Parathyroid adenoma (tissue), 2 donors: ENCODE data around the gene HPDL.

Experiments
- H2AFZ ChIP-seq: fragments of 300-600 bp; sonication (generic); one replicate; pipeline ENCODE4 v1.7.0; 2017; ENCODE audit warnings: antibody characterized with exemption, mild to moderate bottlenecking
- H3K27ac ChIP-seq: fragments of 300-600 bp; sonication (generic); one replicate; pipeline ENCODE4 v1.7.0; 2017
- H3K27me3 ChIP-seq: fragments of 300-600 bp; sonication (generic); one replicate; pipeline ENCODE4 v1.7.0; 2017; ENCODE audit warnings: low read length; ENCODE audit not compliant: control insufficient read depth, insufficient read depth
- H3K36me3 ChIP-seq: fragments of 300-600 bp; sonication (generic); one replicate; pipeline ENCODE4 v1.7.0; 2017; ENCODE audit warnings: low read length; ENCODE audit not compliant: control insufficient read depth, insufficient read depth
- H3K4me1 ChIP-seq: fragments of 300-600 bp; sonication (generic); one replicate; pipeline ENCODE4 v1.7.0; 2017; ENCODE audit warnings: control low read depth
- H3K4me2 ChIP-seq: fragments of 300-600 bp; sonication (generic); one replicate; pipeline ENCODE4 v1.7.0; 2017; ENCODE audit warnings: low read length
- H3K4me3 ChIP-seq: fragments of 300-600 bp; sonication (generic); one replicate; pipeline ENCODE4 v1.7.0; 2017; ENCODE audit warnings: low read depth, low read length
- H3K79me2 ChIP-seq: fragments of 300-600 bp; sonication (generic); one replicate; pipeline ENCODE4 v1.7.0; 2017; ENCODE audit warnings: control low read depth
- H3K9ac ChIP-seq: fragments of 300-600 bp; sonication (generic); one replicate; pipeline ENCODE4 v1.7.0; 2017; ENCODE audit warnings: mild to moderate bottlenecking
- H3K9me3 ChIP-seq: fragments of 300-600 bp; sonication (generic); one replicate; pipeline ENCODE4 v1.7.0; 2017; ENCODE audit warnings: low read length; ENCODE audit not compliant: control insufficient read depth
- TF ChIP-seq, protein P1 (sequence below): fragments of 300-600 bp; sonication (generic); IDR thresholded peaks from one replicate; pipeline ENCODE4 v1.7.0; 2017; ENCODE audit warnings: antibody characterized with exemption, mild to moderate bottlenecking
- donor health status: primary hyperparathyroidism.

The HPDL gene

DNA sequence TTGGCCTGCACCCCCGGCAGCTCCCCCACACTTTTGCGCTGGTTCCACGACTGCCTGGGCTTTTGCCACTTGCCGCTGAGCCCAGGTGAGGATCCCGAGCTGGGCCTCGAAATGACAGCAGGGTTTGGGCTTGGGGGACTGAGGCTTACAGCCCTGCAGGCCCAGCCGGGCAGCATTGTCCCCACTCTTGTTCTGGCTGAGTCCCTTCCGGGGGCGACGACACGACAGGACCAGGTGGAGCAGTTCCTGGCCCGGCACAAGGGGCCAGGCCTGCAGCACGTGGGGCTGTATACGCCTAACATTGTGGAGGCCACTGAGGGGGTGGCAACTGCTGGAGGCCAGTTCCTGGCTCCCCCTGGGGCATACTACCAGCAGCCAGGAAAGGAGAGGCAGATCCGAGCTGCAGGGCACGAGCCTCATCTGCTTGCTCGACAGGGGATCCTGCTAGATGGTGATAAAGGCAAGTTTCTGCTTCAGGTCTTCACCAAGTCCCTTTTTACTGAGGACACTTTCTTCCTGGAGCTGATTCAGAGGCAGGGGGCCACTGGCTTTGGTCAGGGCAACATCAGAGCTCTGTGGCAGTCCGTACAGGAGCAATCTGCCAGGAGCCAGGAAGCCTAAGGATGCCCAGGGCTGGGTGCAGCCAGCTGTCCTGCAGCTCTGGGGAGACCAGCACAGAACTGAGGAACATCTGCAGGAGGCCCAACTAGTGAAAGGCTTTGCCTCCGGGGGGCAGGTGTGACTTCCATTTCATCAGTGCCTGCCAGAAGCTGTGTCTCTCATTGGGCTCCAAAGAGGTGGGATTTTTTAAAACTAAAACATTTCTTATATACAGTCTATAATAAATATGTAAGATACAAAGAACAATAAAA is 1.2 kb downstream of the HPDL start:
- Histone ChIP-seq H3K27ac (no peak overlapping the region), H3K4me3 (no peak overlapping the region), H3K4me2 (peak overlapping the region; percentile 77), H3K9ac (no peak overlapping the region), H2AFZ (no peak overlapping the region), H3K4me1 (no peaks in the 10 kb centered on the region), H3K36me3 (no peaks in the 10 kb centered on the region), H3K27me3 (no peaks in the 10 kb centered on the region), H3K79me2 (no peaks in the 10 kb centered on the region), H3K9me3 (no peaks in the 10 kb centered on the region)
- TF ChIP-seq, protein P1, sequence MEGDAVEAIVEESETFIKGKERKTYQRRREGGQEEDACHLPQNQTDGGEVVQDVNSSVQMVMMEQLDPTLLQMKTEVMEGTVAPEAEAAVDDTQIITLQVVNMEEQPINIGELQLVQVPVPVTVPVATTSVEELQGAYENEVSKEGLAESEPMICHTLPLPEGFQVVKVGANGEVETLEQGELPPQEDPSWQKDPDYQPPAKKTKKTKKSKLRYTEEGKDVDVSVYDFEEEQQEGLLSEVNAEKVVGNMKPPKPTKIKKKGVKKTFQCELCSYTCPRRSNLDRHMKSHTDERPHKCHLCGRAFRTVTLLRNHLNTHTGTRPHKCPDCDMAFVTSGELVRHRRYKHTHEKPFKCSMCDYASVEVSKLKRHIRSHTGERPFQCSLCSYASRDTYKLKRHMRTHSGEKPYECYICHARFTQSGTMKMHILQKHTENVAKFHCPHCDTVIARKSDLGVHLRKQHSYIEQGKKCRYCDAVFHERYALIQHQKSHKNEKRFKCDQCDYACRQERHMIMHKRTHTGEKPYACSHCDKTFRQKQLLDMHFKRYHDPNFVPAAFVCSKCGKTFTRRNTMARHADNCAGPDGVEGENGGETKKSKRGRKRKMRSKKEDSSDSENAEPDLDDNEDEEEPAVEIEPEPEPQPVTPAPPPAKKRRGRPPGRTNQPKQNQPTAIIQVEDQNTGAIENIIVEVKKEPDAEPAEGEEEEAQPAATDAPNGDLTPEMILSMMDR = no peak

DNA sequence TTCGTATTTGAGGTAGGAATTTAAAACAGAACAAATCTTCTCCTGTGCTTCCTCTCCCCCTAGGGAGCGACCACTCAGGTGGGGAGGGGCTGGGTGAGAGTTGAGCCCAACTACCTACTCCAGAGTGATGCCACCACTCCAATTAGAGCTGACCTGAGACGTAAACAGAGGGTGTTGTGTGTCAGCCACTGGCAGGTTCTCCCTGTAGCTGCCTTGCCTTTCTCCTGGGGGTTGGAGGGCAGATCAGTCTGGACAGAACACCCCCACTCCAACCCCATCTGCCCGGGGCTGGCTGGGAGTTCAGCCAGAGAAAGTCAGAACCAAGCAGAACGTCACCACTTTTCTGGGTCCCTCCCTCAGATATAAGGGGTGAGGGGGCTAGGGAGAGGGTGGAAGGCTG is 2.0 kb downstream of the HPDL start:
- no peaks in the 10 kb centered on the region for H3K79me2 ChIP-seq
- no peak overlapping the region for H3K27ac ChIP-seq
- no peaks in the 10 kb centered on the region for H3K9me3 ChIP-seq
- no peak overlapping the region for H3K4me3 ChIP-seq
- no peaks in the 10 kb centered on the region for H3K27me3 ChIP-seq
- no peak overlapping the region for H3K9ac ChIP-seq
- H2AFZ ChIP-seq = no peak overlapping the region
- no peaks in the 10 kb centered on the region for H3K4me1 ChIP-seq
- H3K36me3 ChIP-seq = no peaks in the 10 kb centered on the region
- TF ChIP-seq, protein P1 = no peak
- no peak overlapping the region for H3K4me2 ChIP-seq

DNA sequence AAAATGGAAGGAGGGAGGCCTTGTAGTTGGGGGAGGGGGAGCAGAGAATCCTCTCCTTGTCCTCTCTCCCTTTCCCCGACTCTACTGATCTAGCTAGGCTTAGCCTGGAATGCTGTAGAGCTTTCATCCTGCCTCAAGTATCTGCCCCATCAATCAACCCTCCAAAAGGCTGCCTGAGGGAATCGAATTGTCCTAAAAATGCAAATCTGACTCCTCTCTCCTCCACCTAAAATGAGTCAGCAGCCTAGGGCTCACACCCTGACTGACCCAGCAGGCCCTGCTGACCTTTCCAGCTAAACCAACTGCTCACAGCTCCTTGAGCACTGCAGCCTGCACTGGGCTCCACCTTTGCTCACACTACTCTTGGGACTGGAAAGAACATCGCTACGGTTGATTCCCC is 2.8 kb downstream of the HPDL start:
- no peak overlapping the region for H2AFZ ChIP-seq
- no peaks in the 10 kb centered on the region for H3K27me3 ChIP-seq
- no peak overlapping the region for H3K9ac ChIP-seq
- no peak overlapping the region for H3K4me2 ChIP-seq
- no peaks in the 10 kb centered on the region for H3K36me3 ChIP-seq
- H3K27ac ChIP-seq = no peak overlapping the region
- H3K4me3 ChIP-seq = no peak overlapping the region
- no peaks in the 10 kb centered on the region for H3K9me3 ChIP-seq
- TF ChIP-seq, protein P1 = no peak
- no peaks in the 10 kb centered on the region for H3K4me1 ChIP-seq
- H3K79me2 ChIP-seq = no peaks in the 10 kb centered on the region

DNA sequence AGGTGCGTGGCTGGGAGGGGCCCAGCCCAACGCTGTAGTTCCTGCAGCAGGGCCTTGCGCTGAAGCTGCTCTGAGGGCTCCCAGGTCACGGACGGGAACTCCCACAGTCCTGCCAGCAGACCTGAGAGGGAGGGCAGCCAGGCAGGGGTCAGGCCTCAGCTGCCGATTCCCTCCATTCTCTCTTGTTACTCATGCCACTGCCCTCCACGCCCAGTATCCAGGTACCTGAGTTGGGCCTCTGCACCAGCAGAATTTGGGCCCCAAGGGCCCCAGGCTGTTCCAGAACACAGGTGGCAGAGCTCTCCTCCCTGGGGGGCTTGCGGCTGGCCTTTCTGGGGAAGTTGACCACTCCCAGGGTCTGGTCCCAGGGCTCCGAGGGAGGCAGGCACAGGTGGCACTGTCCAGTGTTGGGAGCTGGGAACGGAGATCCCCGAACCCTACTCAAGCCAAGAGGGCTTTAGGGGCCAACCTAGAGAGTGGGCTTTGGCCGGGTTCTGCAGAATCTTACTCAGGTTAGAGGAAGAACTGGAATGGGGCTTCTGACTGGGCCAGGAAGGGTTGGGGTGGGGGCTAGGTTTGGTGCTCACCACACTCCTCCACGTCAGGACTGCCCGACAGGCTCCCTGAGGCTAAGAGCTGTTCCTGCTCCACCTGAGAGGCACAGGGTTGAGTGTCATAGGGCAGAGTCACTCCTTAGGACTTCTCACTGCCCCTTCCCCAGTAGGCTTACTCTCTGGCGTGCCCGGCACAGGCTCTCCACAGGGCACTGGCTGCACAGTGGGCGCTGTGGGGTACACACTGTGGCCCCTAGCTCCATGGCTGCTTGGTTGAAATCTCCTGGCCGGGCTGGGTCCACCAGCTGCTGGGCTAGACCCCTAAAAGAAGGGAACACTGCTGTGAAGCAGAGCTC is 5.0 kb downstream of the HPDL start:
- H3K4me1 ChIP-seq = no peaks in the 10 kb centered on the region
- H3K9ac ChIP-seq = no peak overlapping the region
- H3K4me3 ChIP-seq = no peak overlapping the region
- TF ChIP-seq, protein P1 = no peak
- H3K27ac ChIP-seq = no peak overlapping the region
- H3K9me3 ChIP-seq = no peaks in the 10 kb centered on the region
- H2AFZ ChIP-seq = no peak overlapping the region
- no peaks in the 10 kb centered on the region for H3K27me3 ChIP-seq
- H3K79me2 ChIP-seq = no peaks in the 10 kb centered on the region
- H3K36me3 ChIP-seq = no peaks in the 10 kb centered on the region
- no peak overlapping the region for H3K4me2 ChIP-seq
